OCI-LY3 (cell line): Measurements from ENCODE around the gene TPK1.
"Not testable (repeated sequence)": the region's sequence is repeated elsewhere in the genome, so short reads cannot be mapped to it uniquely, and the experiment has no call there.

Experiments
- H2AFZ ChIP-seq: fragments of 200-600, 300-600 bp; shearing (Covaris generic); 2 replicates; pipeline ENCODE4 v1.6.0; 2014; ENCODE audit warnings: antibody characterized with exemption, low read depth, low read length
- H3K27ac ChIP-seq: fragments of 200-600, 300-600 bp; sonication (generic); 2 replicates; pipeline ENCODE4 v1.5.1; 2014; ENCODE audit warnings: mild to moderate bottlenecking, low read length, moderate library complexity, mixed read lengths
- H3K27me3 ChIP-seq: fragments of 200-600, 300-600 bp; sonication (generic); 2 replicates; pipeline ENCODE4 v1.6.1; 2014; ENCODE audit warnings: low read depth, low read length, mixed read lengths
- H3K36me3 ChIP-seq: fragments of 200-600, 300-600 bp; sonication (generic); replicated peaks from 2 replicates; pipeline ENCODE3; 2014; ENCODE audit warnings: low read depth, low read length, mixed read lengths
- H3K4me1 ChIP-seq: fragments of 300-600, 200-600 bp; sonication (generic); 2 replicates; pipeline ENCODE4 v1.6.1; 2014; ENCODE audit warnings: low read length, mixed read lengths
- H3K4me2 ChIP-seq: fragments of 200-600, 300-600 bp; sonication (generic); 2 replicates; pipeline ENCODE4 v1.6.1; 2014; ENCODE audit warnings: low read length, mixed read lengths
- H3K4me3 ChIP-seq: fragments of 300-600, 200-600 bp; sonication (generic); 2 replicates; pipeline ENCODE4 v1.5.1; 2014; ENCODE audit warnings: antibody characterized with exemption, mild to moderate bottlenecking, low read length, moderate library complexity
- H3K79me2 ChIP-seq: fragments of 300-600, 200-600 bp; shearing (Covaris generic); 2 replicates; pipeline ENCODE4 v1.6.1; 2014; ENCODE audit warnings: mild to moderate bottlenecking, low read length, mixed read lengths
- H3K9ac ChIP-seq: fragments of 300-600, 200-600 bp; shearing (Covaris generic); 2 replicates; pipeline ENCODE4 v1.6.0; 2014; ENCODE audit warnings: mild to moderate bottlenecking, low read length, moderate library complexity
- H3K9me3 ChIP-seq: fragments of 200-600, 300-600 bp; shearing (Covaris generic); 2 replicates; pipeline ENCODE4 v1.6.1; 2014; ENCODE audit warnings: low read length, mixed read lengths; ENCODE audit not compliant: insufficient read depth
- H4K20me1 ChIP-seq: fragments of 200-600, 300-600 bp; sonication (generic); 2 replicates; pipeline ENCODE4 v1.6.1; 2016; ENCODE audit warnings: low read length, mixed read lengths; ENCODE audit not compliant: insufficient read depth
- CTCF ChIP-seq: fragments of 200-600, 300-600 bp; sonication (generic); IDR thresholded peaks from 2 replicates; pipeline ENCODE4 v1.5.1; 2014; ENCODE audit warnings: antibody characterized with exemption, low read length, low read depth
- EZH2phosphoT487 ChIP-seq: fragments of 200-600 bp; shearing (Covaris generic); IDR thresholded peaks from 2 replicates; pipeline ENCODE4 v1.6.1; 2018; ENCODE audit warnings: antibody characterized with exemption, mixed run types, low read depth

Gene TPK1

DNA sequence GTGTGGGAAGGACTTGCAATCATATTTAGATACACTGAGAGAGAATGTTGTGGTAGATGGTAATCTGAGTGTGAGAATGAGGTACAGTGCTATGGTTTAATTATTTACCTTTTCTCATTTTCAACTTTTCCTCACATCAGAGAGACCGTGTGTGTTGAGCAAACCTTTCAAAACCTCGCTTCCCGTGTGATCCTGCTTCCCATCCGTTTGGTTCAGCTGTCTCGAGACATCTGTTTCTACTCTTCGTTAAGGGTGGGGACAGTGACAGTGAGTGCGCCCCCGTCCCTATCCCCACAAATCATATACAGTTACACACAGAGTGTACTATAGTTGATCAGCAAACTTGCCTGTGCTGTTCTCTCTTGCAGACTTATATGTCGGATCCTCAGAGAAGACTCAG, 399.4 kb downstream of the TPK1 start:
- 0 out of 2 replicates have a peak, but pooled peaks cover 3% of the 10 kb centered on the region for H3K27me3 ChIP-seq
- no peak overlapping the region for H3K27ac ChIP-seq
- no peak overlapping the region for H3K9ac ChIP-seq
- H4K20me1 ChIP-seq = no peaks in the 10 kb centered on the region
- no peaks in the 10 kb centered on the region for H3K9me3 ChIP-seq
- H3K4me3 ChIP-seq = no peak overlapping the region
- TF ChIP-seq CTCF (no peak), EZH2phosphoT487 (no peak)
- no peak overlapping the region for H3K4me2 ChIP-seq
- no peaks in the 10 kb centered on the region for H3K4me1 ChIP-seq
- H3K36me3 ChIP-seq = no peaks in the 10 kb centered on the region
- no peak overlapping the region for H2AFZ ChIP-seq
- no peaks in the 10 kb centered on the region for H3K79me2 ChIP-seq

GRCh38 chr7:144428431-144428830, 407.4 kb downstream of the TPK1 start:
- Histone ChIP-seq H3K4me1 (no peaks in the 10 kb centered on the region), H3K9me3 (no peaks in the 10 kb centered on the region), H3K9ac (no peak overlapping the region), H2AFZ (no peak overlapping the region), H3K36me3 (no peaks in the 10 kb centered on the region), H3K79me2 (no peaks in the 10 kb centered on the region), H3K4me2 (no peak overlapping the region), H4K20me1 (no peaks in the 10 kb centered on the region), H3K27me3 (no peaks in the 10 kb centered on the region), H3K27ac (no peak overlapping the region), H3K4me3 (no peak overlapping the region)
- TF ChIP-seq EZH2phosphoT487 = no peak
- TF ChIP-seq CTCF = no peak

DNA sequence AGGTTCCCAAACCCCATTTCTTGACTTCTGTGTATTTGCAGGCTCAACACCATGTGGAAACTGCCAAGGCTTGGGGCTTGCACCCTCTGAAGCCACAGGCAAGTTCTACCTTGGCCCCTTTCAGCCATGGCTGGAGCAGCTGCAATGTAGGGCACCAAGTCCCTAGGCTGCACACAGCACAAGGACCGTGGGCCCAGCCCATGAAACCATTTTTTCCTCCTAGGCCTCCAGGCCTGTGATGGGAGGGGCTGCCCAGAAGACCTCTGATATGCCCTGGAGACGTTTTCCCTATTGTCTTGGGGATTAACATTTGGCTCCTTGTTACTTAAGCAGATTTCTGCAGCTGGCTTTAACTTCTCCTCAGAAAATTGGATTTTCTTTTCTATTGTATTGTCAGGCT, 408.3 kb downstream of the TPK1 start:
- not testable (repeated sequence) for H4K20me1 ChIP-seq, H3K27ac ChIP-seq, H3K9ac ChIP-seq, H3K36me3 ChIP-seq, H3K79me2 ChIP-seq, H3K4me1 ChIP-seq, H3K27me3 ChIP-seq, H2AFZ ChIP-seq, H3K9me3 ChIP-seq, H3K4me2 ChIP-seq, H3K4me3 ChIP-seq

DNA sequence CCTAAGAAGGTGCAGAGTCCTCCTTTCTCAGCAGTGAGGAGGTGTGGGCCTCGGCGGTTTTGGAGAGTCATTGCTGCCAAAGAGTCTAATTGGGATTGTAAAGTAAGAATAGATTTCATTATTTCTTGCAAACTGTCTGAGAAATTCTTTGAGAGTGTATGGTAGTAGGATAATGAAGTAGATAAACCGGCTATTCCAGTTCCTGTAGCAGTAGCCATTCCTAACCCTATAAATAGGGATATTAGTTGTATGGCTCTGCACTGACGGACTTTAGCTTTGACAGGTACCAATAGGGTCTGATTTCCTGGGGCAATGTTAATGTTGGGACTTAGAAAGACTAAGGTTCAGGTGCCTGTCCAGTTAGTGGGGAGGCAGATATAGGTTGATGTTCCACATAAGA, 416.9 kb downstream of the TPK1 start:
- not testable (repeated sequence) for H3K27ac ChIP-seq, H3K36me3 ChIP-seq, H3K9ac ChIP-seq, H3K4me3 ChIP-seq, H3K9me3 ChIP-seq, H3K4me2 ChIP-seq, H3K27me3 ChIP-seq, H3K79me2 ChIP-seq, H2AFZ ChIP-seq, H3K4me1 ChIP-seq, H4K20me1 ChIP-seq

GRCh38 chr7:144416341-144416740, 419.5 kb downstream of the TPK1 start:
- H4K20me1 ChIP-seq = no peaks in the 10 kb centered on the region
- H3K27me3 ChIP-seq = 0 out of 2 replicates have a peak, but pooled peaks cover 4% of the 10 kb centered on the region
- H3K79me2 ChIP-seq = no peaks in the 10 kb centered on the region
- H3K27ac ChIP-seq = no peak overlapping the region
- no peak overlapping the region for H3K9ac ChIP-seq
- H3K4me2 ChIP-seq = no peak overlapping the region
- no peak overlapping the region for H3K4me3 ChIP-seq
- no peak for TF ChIP-seq EZH2phosphoT487
- no peak for TF ChIP-seq CTCF
- no peaks in the 10 kb centered on the region for H3K36me3 ChIP-seq
- no peaks in the 10 kb centered on the region for H3K9me3 ChIP-seq
- no peak overlapping the region for H2AFZ ChIP-seq
- no peaks in the 10 kb centered on the region for H3K4me1 ChIP-seq
